Measurements from ENCODE around the gene RYR2.

Gene RYR2

GRCh38 chr1:237713916-237714315 is 671.9 kb downstream of the RYR2 start:
- no peaks in the 10 kb centered on the region for H3K36me3 ChIP-seq (ENCODE audit: insufficient read depth, low read length)
- no peaks in the 10 kb centered on the region for H3K9me2 ChIP-seq (ENCODE audit: low read depth, low read length)
- H2AFZ ChIP-seq (ENCODE audit: low read length), result no peak overlapping the region
- no peaks in the 10 kb centered on the region for H3K79me2 ChIP-seq (ENCODE audit: insufficient read depth, low read length)
- no peaks in the 10 kb centered on the region for H3K27me3 ChIP-seq (ENCODE audit: insufficient read depth, low read length)
- H3K27ac ChIP-seq (ENCODE audit: low read depth, low read length, poor library complexity, severe bottlenecking), result no peak overlapping the region
- no peak overlapping the region for H3K4me2 ChIP-seq (ENCODE audit: low read length)
- H3K4me3 ChIP-seq (ENCODE audit: low read depth, low read length, poor library complexity, severe bottlenecking), result no peak overlapping the region
- no peaks in the 10 kb centered on the region for H4K20me1 ChIP-seq (ENCODE audit: insufficient read depth, low read length)
- no peaks in the 10 kb centered on the region for H3F3A ChIP-seq (ENCODE audit: insufficient read depth, low read length)
- no peak overlapping the region for H3K9ac ChIP-seq (ENCODE audit: low read length)
- TF ChIP-seq EZH2 (IDR thresholded peaks at IDR 0.05; ENCODE audit: borderline replicate concordance, low read length) (no peak), CTCF (IDR thresholded peaks at IDR 0.05; ENCODE audit: low read length) (no peak)
- H3K4me1 ChIP-seq (ENCODE audit: insufficient read depth, low read length, severe bottlenecking), result no peaks in the 10 kb centered on the region
- H3K9me3 ChIP-seq (ENCODE audit: low read length), result no peaks in the 10 kb centered on the region

- Histone ChIP-seq H4K20me1 (ENCODE audit: insufficient read depth, low read length) (no peaks in the 10 kb centered on the region), H3K9ac (ENCODE audit: low read length) (no peak overlapping the region), H3K79me2 (ENCODE audit: insufficient read depth, low read length) (no peaks in the 10 kb centered on the region), H3K4me1 (ENCODE audit: insufficient read depth, low read length, severe bottlenecking) (no peaks in the 10 kb centered on the region), H2AFZ (ENCODE audit: low read length) (no peak overlapping the region), H3K27ac (ENCODE audit: low read depth, low read length, poor library complexity, severe bottlenecking) (no peak overlapping the region), H3K9me2 (ENCODE audit: low read depth, low read length) (no peaks in the 10 kb centered on the region), H3K4me2 (ENCODE audit: low read length) (no peak overlapping the region), H3K4me3 (ENCODE audit: low read depth, low read length, poor library complexity, severe bottlenecking) (no peak overlapping the region), H3K36me3 (ENCODE audit: insufficient read depth, low read length) (no peaks in the 10 kb centered on the region), H3K27me3 (ENCODE audit: insufficient read depth, low read length) (no peaks in the 10 kb centered on the region), H3K9me3 (ENCODE audit: low read length) (no peaks in the 10 kb centered on the region), H3F3A (ENCODE audit: insufficient read depth, low read length) (no peaks in the 10 kb centered on the region)
- no peak for TF ChIP-seq EZH2 (IDR thresholded peaks at IDR 0.05; ENCODE audit: borderline replicate concordance, low read length)
- TF ChIP-seq CTCF (IDR thresholded peaks at IDR 0.05; ENCODE audit: low read length), result no peak
Observed at GRCh38 chr1:237717106-237717505, 675.1 kb downstream of the RYR2 start.

- no peaks in the 10 kb centered on the region for H3K27me3 ChIP-seq (ENCODE audit: insufficient read depth, low read length)
- no peak overlapping the region for H3K9ac ChIP-seq (ENCODE audit: low read length)
- H3K4me3 ChIP-seq (ENCODE audit: low read depth, low read length, poor library complexity, severe bottlenecking), result no peak overlapping the region
- no peaks in the 10 kb centered on the region for H3F3A ChIP-seq (ENCODE audit: insufficient read depth, low read length)
- no peaks in the 10 kb centered on the region for H3K4me1 ChIP-seq (ENCODE audit: insufficient read depth, low read length, severe bottlenecking)
- H3K79me2 ChIP-seq (ENCODE audit: insufficient read depth, low read length), result no peaks in the 10 kb centered on the region
- H3K36me3 ChIP-seq (ENCODE audit: insufficient read depth, low read length), result no peaks in the 10 kb centered on the region
- H3K9me3 ChIP-seq (ENCODE audit: low read length), result no peaks in the 10 kb centered on the region
- TF ChIP-seq CTCF (IDR thresholded peaks at IDR 0.05; ENCODE audit: low read length) (no peak), EZH2 (IDR thresholded peaks at IDR 0.05; ENCODE audit: borderline replicate concordance, low read length) (no peak)
- no peak overlapping the region for H3K27ac ChIP-seq (ENCODE audit: low read depth, low read length, poor library complexity, severe bottlenecking)
- H3K9me2 ChIP-seq (ENCODE audit: low read depth, low read length), result no peaks in the 10 kb centered on the region
- H3K4me2 ChIP-seq (ENCODE audit: low read length), result no peak overlapping the region
- no peaks in the 10 kb centered on the region for H4K20me1 ChIP-seq (ENCODE audit: insufficient read depth, low read length)
- H2AFZ ChIP-seq (ENCODE audit: low read length), result no peak overlapping the region
Observed at GRCh38 chr1:237730826-237731350, 688.9 kb downstream of the RYR2 start.
